ENCODE data around the gene ATF2.

- no peak for TF ChIP-seq CTCF (IDR thresholded peaks at IDR 0.05)
- no peak for TF ChIP-seq POLR2AphosphoS5 (IDR thresholded peaks at IDR 0.05)
- TF ChIP-seq POLR2A (IDR thresholded peaks at IDR 0.05): no peak
Measured at GRCh38 chr2:175166216-175166824, 1.7 kb downstream of the ATF2 start.

Measured in upper lobe of left lung (tissue), 4 donors.